SK-MEL-5 (cell line): ENCODE results near the gene NLRC4. TPM values are rescaled to one million over a fixed set of nuclear protein-coding genes. Genes with fewer than 3 reads are reported as not detected.
A peak's percentile ranks its signal among the peaks of the same experiment; 100 is the strongest.
"Not testable (repeated sequence)": the region's sequence is repeated elsewhere in the genome, so short reads cannot be mapped to it uniquely, and the experiment has no call there.

ENCODE experiments used
- DNase-seq: peaks from one replicate; pipeline ENCODE4 v3.0.0-alpha.2; 2016; ENCODE audit warnings: low read depth, low spot score
- in situ Hi-C: cut with HindIII; loops from 2 replicates; pipeline ENCODE4 v1.10.0; 2016; ENCODE audit warnings: low sequenced_read_pairs, high pct_unique_total_duplicates, low pct_unique_long_range_greater_than_20kb
- polyA plus RNA-seq, 2 experiments: library from polyadenylated mRNA; depleted of rRNA; stranded (reverse); fragments of >200 nt; gene quantifications; 2 replicates each; pipeline ENCODE4 v1.2.3, GENCODE V29; 2015
- total RNA-seq: library from RNA; depleted of rRNA; stranded (reverse); fragments of >200 nt; shearing (Covaris generic); gene quantifications from 2 replicates; pipeline ENCODE4 v1.2.3, GENCODE V29; 2014; rRNA removed

The NLRC4 gene
- 0.03 TPM in 1 of 2 replicates, not detected in the other for total RNA-seq
- 0.08 and 0.13 TPM in 2 replicates for polyA plus RNA-seq (2015; cell fraction: cytosol; rRNA removed)
- 0.15 TPM in 1 of 2 replicates, not detected in the other for polyA plus RNA-seq (2015; cell fraction: nucleus; rRNA removed)

DNA sequence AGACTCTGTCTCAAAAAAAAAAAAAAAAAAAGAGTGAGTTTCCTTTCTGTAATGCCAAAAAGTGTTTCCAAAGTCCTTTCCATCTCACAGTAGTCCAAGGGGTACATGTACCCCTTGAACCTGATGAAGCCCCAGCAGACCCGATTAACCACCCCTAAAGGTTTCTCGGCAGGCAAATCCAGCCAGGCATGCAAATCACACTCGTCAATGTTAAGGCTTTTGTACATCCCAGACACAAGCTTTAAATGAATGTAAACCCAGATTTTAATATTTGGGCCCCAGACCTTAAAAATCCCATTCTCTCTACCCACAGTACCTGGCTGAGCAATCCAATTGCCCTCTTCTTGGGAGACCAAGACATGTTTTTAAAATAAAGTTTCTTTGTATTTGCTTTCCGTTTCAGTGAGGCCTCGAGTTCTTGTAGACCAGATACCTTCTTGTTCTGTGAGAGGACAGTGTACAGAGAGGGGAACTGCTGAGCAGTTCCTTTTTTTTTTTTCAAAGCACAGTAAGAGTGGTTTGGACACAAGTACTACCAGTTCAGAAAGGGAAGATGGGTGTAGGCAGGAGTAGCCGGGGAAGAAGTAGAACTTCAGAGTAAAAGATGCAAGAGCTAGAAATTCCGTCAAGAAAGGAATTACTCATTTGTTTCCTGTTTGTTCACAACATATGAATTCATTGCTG lies at the start of gene NLRC4:
NLRC4 (minus strand) TSS at position 465 of the 684 bp plus-strand sequence. CDS start 8,111 bp downstream, outside the sequence.
- in situ Hi-C loops: no loop called here
- DNase-seq: no peak

- in situ Hi-C loops: no loop called here
- DNase-seq: no peak
Observed at GRCh38 chr2:32310577-32310976, 45.9 kb upstream of the NLRC4 start.

GRCh38 chr2:32293966-32294562 lies 29.4 kb upstream of the NLRC4 start:
- in situ Hi-C loops, DNase-seq: not testable (repeated sequence)

DNA sequence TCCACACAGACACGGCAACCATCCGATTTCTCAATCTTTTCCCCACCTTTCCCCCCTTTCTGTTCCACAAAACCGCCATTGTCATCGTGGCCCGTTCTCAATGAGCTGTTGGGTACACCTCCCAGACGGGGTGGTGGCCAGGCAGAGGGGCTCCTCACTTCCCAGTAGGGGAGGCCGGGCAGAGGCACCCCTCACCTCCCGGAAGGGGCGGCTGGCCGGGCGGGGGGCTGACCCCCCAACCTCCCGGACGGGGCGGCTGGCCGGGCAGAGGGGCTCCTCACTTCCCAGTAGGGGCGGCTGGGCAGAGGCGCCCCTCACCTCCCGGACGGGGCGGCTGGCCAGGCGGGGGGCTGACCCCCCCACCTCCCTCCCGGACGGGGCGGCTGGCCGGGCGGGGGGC lies 28.8 kb upstream of the NLRC4 start:
- in situ Hi-C loops: not testable (repeated sequence)

GRCh38 chr2:32291746-32292145 lies 27.1 kb upstream of the NLRC4 start:
- in situ Hi-C loops: no loop called here
- no peak for DNase-seq

More for the DNA sequence above, 28.8 kb upstream of the NLRC4 start:
- not testable (repeated sequence) for DNase-seq

GRCh38 chr2:32290000-32290339 lies 25.3 kb upstream of the NLRC4 start:
- DNase-seq: no peak
- in situ Hi-C loops: no loop called here

DNA sequence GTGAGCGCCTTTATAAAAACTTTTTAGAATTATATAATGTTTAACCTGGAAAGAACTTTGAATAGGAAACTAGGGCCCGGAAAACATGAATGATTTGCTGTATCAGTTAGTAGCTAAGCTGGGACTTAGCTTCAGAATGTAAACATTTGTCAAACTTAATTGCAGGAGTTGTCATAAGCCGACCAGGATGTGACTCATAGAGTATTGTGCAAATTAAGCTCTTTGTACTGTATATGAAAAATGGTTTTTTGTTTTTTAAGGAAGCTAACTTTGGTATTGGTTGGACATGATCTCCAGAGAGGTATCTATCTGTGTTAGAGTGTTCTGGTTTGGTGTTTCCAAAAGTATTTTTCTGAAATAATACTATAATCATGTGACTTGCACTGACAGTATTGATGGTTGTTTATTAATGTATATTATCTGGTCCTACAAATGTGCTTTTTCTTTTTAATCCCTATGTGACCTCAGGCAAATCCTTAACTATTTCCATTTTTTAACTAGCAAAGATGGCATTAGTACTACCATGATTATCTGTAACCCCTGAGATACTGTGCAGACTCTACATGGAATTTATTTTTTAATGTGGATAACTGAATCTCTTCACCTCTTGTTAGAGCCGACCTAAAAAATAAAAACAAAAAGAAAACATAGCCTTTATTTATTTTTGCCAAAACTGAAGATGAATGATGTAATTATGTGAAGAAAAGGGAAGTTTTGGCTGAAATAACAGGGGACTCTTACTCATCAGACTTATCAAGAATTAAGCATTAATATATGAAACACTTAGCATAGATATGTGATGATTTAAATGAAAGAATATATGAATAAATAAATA lies 24.7 kb upstream of the NLRC4 start:
- peak; percentile 59 for DNase-seq
- in situ Hi-C loops: no loop called here

GRCh38 chr2:32284321-32284720 lies 19.6 kb upstream of the NLRC4 start:
- in situ Hi-C loops: no loop called here
- no peak for DNase-seq

DNA sequence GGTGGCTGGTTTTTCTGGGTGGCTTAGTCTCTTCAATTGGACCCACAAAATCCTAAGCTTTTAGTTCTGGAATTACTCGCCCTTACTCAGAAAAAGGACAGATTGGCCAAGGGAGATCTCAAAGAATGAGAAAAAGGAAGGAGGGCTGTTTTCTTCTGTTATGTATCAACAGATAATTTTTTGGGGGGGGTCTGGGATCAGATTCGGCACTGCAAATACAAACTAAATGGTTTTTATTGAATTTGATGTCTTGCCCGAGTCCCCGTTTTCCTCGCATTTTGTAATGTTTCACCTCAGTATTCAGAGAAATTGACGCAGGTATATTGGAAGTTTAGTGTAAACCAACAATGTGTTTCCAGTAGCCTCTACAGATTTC lies 13.8 kb upstream of the NLRC4 start:
- no peak for DNase-seq
- in situ Hi-C loops: no loop called here

- in situ Hi-C loops: no loop called here
- peak; percentile 95 for DNase-seq
Observed at GRCh38 chr2:32277674-32278477, 13.2 kb upstream of the NLRC4 start, which contains the start of gene YIPF4. YIPF4 (plus strand) TSS chr2:32277904; CDS start chr2:32278156, 252 bp downstream.

DNA sequence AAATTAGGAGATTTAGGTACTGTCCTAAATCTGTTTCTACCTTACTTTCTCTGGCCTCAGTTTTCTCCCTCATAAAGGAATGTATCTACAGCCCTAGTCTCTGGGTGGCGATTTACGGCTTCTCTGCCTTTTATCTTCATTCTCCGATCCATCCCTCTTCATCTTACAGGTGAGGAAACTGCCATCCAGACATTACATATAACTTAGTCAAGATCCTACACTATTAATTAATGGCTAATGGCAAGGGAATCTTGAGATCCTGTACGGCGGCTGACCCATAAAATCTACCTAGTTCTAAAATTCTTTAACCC lies 12.6 kb upstream of the NLRC4 start:
- DNase-seq: no peak
- in situ Hi-C loops: no loop called here

DNA sequence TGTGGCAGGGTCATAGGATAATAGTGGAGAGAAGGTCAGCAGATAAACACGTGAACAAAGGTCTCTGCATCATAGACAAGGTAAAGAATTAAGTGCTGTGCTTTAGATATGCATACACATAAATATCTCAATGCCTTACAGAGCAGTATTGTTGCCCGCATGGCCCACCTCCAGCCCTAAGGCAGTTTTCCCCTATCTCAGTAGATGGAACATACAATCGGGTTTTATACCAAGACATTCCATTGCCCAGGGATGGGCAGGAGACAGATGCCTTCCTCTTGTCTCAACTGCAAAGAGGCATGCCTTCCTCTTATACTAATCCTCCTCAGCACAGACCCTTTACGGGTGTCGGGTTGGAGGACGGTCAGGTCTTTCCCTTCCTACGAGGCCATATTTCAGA lies 11.1 kb upstream of the NLRC4 start:
- peak; percentile 61 for DNase-seq
- in situ Hi-C loops: not testable (repeated sequence)

DNA sequence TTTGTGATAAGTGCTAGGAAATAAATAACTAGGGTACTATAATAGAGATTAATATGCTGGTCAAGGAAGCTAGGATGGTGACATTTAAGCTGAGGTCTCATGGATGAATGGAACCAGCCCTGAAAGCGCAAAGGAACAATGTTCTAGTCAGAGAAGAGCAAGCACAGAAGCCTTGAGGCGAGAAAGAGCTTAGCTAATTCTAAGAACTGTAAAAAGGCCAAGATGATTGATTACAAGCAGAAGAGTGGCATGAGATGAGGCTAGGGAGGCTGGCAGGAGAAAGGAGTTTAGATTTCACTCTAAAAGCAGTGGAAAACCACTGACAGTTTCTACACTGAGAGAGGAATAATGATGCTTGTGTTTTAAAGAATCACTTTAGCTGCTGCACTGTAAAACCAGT lies 9.6 kb upstream of the NLRC4 start:
- in situ Hi-C loops: no loop called here
- DNase-seq: peak; percentile 99

DNA sequence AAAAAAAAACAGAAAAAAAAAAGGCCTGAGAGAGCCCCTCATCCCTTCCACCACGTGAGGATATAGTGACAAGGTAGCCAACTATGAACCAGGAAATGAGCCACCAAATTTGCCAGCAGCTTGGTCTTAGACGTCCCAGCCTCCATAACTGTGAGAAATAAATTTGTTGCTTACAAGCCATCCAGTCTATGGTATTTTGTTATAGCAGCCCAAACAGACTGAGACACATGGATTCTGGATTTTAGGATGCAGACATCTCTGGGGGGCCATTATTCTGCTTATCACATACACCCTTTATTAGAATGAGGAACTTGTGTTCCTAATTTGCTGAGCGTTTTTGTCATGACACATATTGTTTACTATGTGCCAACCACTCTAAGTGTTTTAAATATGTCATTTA lies 7.6 kb upstream of the NLRC4 start:
- in situ Hi-C loops: no loop called here
- no peak for DNase-seq

DNA sequence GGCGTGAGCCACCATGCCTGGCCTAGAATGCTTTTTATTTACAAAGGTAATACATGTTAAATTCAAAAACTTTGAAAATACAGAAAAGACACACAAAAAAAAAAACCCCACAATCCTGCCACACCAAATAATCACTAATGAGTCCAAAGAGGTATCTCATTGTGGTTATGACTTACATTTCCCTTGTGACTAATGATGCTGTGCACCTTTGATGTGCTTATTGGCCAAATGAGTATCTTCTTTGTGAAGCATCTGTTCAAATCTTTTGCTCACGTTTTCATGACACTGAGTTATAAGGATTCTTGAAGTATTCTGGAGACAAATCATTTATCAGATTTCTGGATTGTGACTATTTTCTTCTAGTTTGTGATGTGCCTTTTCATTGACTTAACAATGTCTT lies 6.4 kb upstream of the NLRC4 start:
- DNase-seq: no peak
- in situ Hi-C loops: no loop called here

GRCh38 chr2:32262105-32262504 lies 2.6 kb downstream of the NLRC4 start:
- no peak for DNase-seq
- in situ Hi-C loops: no loop called here

DNA sequence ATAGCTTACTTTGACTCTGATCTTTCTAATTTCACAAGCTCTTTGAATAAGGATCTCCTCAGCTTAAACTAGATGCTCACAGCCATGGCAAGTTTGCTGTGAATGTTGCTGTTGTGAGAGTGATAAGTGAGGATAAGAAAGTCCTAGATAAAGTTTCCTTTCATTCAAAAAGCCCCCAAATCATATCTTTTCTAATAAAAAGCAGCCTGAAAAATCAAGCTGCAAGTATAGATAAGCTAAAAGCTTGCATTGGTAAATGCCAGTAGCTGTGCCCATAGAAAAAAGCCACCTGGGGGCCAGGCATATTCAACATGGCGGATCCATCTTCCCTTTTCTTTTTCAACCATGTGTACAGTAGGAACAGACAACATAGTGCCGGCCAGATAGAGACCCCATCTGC lies 4.3 kb downstream of the NLRC4 start:
- DNase-seq: no peak
- in situ Hi-C loops: no loop called here

DNA sequence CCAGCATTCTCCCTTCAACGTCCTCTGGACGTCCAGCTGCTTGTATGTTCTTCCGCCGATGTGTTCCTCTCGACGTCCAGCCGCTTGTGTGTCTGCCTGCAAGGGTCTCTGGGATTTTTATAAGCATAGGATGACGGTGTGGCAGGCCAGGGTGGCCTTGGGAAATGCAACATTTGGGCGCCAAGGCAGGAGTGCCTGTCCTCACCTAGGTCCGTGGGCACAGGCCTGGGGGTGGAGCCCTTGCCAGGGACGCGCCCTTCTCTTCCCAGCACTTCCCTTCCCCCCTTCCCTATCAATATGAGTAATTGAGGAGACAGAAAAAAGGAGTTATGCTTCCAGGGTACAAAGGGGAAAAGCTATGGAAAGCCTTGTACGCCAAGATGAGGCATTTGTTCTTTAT lies 6.4 kb downstream of the NLRC4 start:
- DNase-seq: no peak
- in situ Hi-C loops: no loop called here
